NCI-H146 treated with DMSO at 0.1 percent for 48 hours (cell line): Measurements from ENCODE around the gene RFX8.
"Not testable (repeated sequence)": the region's sequence is repeated elsewhere in the genome, so short reads cannot be mapped to it uniquely, and the experiment has no call there.

ENCODE experiments used
- DNase-seq: peaks from one replicate; lab custom pipeline; 2025; ENCODE audit not compliant: unreplicated experiment; lab: John Stamatoyannopoulos, UW

Gene RFX8

DNA sequence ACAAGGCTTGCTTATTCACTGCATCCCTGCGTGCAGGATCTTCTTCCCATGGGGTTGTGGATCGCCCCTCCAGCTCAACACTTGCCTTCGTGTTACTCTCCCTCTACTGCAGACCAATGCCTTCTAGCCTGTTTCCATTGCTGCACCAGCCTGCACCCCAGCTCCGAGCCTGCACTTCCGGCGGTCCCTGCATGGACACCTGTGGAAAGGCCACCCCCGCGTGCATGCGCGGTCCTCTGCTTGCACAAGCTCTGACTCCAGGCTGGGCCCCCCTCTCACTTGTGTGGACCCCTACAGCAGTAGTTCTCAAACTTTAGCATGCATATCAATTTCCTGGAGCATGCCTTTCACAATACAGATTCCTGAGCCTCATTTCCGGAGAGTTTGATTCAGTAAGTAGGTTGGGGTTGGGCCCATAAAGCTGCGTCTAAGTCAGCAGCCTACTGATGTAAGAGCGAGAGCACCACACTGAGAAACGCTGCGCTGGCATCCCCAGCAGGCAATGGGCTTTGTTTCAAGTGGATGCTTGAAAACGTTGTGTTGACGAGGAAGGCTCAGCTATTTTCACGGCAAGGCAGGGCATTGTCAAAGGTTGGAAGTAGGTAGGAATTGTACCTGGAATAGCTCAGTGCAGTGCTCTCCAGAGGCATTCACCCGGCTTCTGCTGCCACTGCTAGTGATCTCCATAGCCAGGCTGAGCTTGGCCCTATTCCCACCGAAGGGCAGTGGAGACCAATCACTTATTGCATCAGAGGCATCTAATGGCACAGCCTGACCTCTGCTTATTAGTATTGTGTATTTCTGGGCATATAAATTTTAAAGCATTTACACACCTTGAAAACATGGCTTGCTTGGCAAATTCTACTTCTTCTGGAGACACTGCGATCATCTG, 120.2 kb downstream of the RFX8 start:
- DNase-seq, result no peak

DNA sequence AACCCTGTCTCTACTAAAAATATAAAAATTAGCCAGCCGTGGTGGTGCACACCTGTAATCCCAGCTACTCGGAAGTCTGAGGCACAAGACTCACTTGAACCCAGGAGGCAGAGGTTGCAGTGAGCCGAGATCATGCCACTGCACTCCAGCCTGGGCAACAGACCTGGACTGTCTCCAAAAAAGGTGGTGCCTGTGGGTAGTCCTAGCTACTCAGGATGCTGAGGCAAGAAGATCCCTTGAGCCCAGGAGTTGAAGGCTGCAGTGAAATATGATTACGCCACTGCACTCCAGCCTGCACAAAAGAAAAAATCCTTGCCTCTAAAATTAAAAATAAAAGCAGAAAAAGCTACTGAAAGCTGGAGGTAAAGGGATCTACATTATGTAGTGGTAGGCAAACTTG, 122.3 kb downstream of the RFX8 start:
- not testable (repeated sequence) for DNase-seq

DNA sequence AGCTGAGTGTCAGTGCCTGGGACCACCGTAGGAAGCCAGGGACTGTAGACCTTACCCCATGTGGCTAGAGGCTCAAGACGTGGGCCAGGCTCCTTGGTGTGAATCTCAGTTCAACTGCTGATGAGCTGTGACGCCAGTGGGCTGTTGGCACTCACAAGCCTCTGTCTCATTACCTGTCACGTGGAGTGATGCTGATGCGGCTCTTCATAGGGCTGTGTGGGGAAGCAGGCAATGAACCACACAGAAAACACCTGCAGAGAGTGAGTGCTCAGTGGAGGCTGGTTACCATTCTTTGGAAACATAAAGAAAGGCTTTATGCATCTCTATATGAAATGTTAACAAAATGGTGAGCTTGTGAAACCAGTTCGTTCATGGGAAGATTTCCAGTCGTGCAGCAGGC, 123.7 kb downstream of the RFX8 start:
- no peak for DNase-seq

DNA sequence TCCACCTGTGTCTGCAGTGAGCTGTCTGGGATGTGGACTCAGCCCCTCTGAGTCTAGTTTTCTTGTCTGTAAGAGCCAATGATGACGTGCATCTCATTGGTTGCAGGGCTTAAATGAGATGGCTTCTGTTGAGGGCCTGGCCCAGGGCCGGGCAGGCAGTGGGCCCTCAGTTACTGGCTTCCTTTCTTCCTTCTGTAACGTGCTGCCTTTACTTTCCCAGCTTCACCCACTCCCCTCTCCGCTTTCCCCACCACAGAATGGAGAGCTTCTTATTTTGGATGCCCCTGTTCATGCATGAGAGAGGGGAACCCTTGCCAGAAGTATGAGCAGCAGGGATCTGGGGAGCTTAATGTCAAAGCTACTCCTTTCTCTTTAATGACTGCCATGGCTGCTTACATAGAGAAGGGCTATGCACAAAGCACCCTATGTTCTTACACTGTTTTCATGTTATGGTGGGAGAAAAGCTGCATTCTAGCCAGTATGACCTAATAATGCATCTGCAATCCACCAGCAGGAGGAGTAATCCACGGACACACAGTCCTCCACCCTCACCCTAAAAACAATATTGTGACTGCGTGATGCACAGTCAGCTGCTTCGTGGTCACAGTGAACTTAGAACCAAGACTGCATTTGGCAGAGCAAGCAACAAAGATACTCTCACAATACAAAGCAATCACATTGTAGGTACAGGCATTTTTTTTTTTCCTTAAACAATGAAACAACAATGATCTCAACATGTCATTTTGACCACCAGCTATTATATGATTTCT, 124.8 kb downstream of the RFX8 start:
- no peak for DNase-seq

DNA sequence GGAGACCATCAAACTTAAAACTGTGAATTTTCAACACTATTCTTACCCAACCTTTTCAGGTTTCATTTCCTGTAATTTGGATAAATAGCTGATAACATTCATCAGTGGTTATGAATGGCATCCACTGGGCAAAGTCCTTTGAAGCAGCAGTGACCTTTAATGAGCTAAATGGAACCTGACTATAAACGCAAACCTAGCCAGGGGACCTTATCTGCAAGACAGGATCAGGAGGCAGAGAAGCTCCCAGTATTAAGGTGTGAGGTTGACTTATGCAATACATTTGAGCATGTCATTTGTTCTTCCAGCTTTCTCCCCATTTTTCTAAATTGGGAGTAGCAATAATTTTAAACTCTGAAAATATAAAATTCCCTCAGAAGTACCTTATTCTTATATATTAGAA, 126.0 kb downstream of the RFX8 start:
- DNase-seq, result no peak
